Subcutaneous adipose tissue (tissue), 4 donors: ENCODE measurements around the gene IGFN1. TPM values are rescaled to one million over a fixed set of nuclear protein-coding genes. Genes with fewer than 3 reads are reported as not detected.

Experiments used
- CTCF ChIP-seq: fragments of 450-650 bp; IDR thresholded peaks from one replicate; pipeline ENCODE4 v1.5.1; 2016; ENCODE audit warnings: low read depth, mild to moderate bottlenecking, control low read depth, antibody characterized with exemption, moderate library complexity
- total RNA-seq, 4 donors: library from RNA; depleted of rRNA; stranded (reverse); fragments of >200 nt; gene quantifications; one replicate each; pipeline ENCODE4 v1.1.0, GENCODE V29; 2016

Gene IGFN1
- total RNA-seq, 4 donors from 2014 or later: not detected

GRCh38 chr1:201167041-201167991 lies 23.3 kb upstream of the IGFN1 start:
- TF ChIP-seq CTCF: no peak

GRCh38 chr1:201169203-201169602 lies 21.4 kb upstream of the IGFN1 start:
- TF ChIP-seq CTCF: no peak

GRCh38 chr1:201169971-201170532 lies 20.6 kb upstream of the IGFN1 start:
- TF ChIP-seq CTCF: no peak

- TF ChIP-seq CTCF: no peak
Measured at GRCh38 chr1:201170533-201171062, 20.0 kb upstream of the IGFN1 start.

- TF ChIP-seq CTCF: no peak
Measured at GRCh38 chr1:201171063-201172036, 19.3 kb upstream of the IGFN1 start.

- TF ChIP-seq CTCF: no peak
Measured at GRCh38 chr1:201172326-201172725, 18.3 kb upstream of the IGFN1 start.
